Astrocyte (in vitro differentiated cells and primary cell): ENCODE results near the gene SPTBN5.
A peak's percentile ranks its signal among the peaks of the same experiment; 100 is the strongest.

ENCODE experiments used
- EZH2 ChIP-seq: IDR thresholded peaks from 2 replicates; pipeline ENCODE4 v1.6.1; 2012; ENCODE audit warnings: mild to moderate bottlenecking, low read length, inconsistent platforms; ENCODE audit not compliant: insufficient read depth
- TF ChIP-seq, protein P1 (sequence below): IDR thresholded peaks from 2 replicates; pipeline ENCODE4 v1.5.1; 2011; ENCODE audit warnings: low read depth, mild to moderate bottlenecking, inconsistent platforms, low read length, moderate library complexity; ENCODE audit not compliant: insufficient read depth

DNA sequence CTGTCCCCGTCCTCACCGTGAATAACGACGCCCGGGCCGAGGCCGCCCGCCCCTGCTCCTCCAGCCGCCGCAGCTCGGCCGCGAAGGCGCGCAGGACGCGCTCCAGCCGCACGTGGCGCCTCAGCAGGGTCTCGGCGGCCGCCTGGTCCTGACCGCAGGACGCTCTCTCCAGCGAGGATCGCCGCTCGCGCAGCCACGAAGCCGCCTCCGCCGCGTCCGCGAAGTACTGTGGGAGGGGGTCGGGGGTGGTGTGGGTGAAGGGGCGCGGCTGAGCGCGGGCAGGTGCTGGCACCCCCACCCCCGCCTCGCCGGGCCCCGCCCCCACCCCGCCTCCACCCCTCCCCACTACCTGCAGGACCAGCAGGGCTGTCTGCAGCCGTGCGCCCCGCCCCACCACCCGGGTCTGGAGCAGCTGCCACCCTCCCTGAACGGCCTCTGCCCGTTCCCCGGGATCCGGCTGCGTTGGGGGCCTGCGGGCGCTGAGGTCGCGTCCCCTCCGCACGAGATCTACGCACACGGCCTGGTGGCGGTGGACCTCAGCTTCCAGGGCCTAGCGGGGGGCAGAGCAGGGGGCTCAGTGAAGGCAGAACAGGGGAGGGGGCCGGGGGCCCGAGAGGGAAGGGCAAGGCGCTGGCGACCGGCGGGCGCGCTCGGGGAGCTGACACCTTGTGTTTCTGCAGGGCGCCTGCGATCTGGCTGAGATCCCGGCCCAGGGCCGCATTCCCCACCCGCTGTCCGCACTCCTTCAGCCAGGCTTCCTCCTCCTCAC, 11.7 kb downstream of the SPTBN5 start:
- TF ChIP-seq, protein P1, sequence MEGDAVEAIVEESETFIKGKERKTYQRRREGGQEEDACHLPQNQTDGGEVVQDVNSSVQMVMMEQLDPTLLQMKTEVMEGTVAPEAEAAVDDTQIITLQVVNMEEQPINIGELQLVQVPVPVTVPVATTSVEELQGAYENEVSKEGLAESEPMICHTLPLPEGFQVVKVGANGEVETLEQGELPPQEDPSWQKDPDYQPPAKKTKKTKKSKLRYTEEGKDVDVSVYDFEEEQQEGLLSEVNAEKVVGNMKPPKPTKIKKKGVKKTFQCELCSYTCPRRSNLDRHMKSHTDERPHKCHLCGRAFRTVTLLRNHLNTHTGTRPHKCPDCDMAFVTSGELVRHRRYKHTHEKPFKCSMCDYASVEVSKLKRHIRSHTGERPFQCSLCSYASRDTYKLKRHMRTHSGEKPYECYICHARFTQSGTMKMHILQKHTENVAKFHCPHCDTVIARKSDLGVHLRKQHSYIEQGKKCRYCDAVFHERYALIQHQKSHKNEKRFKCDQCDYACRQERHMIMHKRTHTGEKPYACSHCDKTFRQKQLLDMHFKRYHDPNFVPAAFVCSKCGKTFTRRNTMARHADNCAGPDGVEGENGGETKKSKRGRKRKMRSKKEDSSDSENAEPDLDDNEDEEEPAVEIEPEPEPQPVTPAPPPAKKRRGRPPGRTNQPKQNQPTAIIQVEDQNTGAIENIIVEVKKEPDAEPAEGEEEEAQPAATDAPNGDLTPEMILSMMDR = no peak
- TF ChIP-seq EZH2 = peak; percentile 42
